Keratinocyte (primary cell): ENCODE data around the gene SLC9A8. TPM values are rescaled to one million over a fixed set of nuclear protein-coding genes. Genes with fewer than 3 reads are reported as not detected.

ENCODE experiments used
- DNase-seq: peaks from one replicate; pipeline ENCODE4 v3.0.0-alpha.2; 2011; ENCODE audit warnings: low read depth, missing footprints, low spot score
- FAIRE-seq: peaks from 2 replicates; lab custom pipeline; 2011; peaks lifted over from hg19 to GRCh38; lab: Jason Lieb, UNC
- H2AFZ ChIP-seq: 2 replicates; pipeline ENCODE4 v1.6.0; 2012; ENCODE audit warnings: low read length, control low read depth, inconsistent platforms; ENCODE audit not compliant: control insufficient read depth
- H3K27ac ChIP-seq: 2 replicates; pipeline ENCODE4 v1.5.1; 2011; ENCODE audit warnings: low read length; ENCODE audit not compliant: control insufficient read depth, insufficient read depth
- H3K27me3 ChIP-seq: 3 replicates; pipeline ENCODE4 v1.6.0; 2011; ENCODE audit warnings: low read length; ENCODE audit not compliant: control insufficient read depth, insufficient read depth; ENCODE audit errors: extremely low read depth
- H3K36me3 ChIP-seq, 2 experiments: 2 replicates in 1 of 2; 3 replicates in 1 of 2; pipeline ENCODE4 v1.5.1; 2011; ENCODE audit warnings: low read length in 2 of 2, mild to moderate bottlenecking in 1 of 2; ENCODE audit not compliant: control insufficient read depth in 2 of 2, insufficient read depth in 2 of 2; ENCODE audit errors: extremely low read depth in 1 of 2
- H3K4me1 ChIP-seq: 3 replicates; pipeline ENCODE4 v1.5.1; 2011; ENCODE audit warnings: low read length; ENCODE audit not compliant: control insufficient read depth, insufficient read depth; ENCODE audit errors: extremely low read depth
- H3K4me2 ChIP-seq: 3 replicates; pipeline ENCODE4 v1.6.0; 2011; ENCODE audit warnings: low read depth, low read length; ENCODE audit not compliant: control insufficient read depth, insufficient read depth; ENCODE audit errors: extremely low read depth
- H3K4me3 ChIP-seq, 3 experiments: fragments of 200-600 bp in 1 of 3; sonication (generic) in 1 of 3; 2 replicates in 2 of 3; 3 replicates in 1 of 3; pipeline ENCODE4 v1.5.1; 2011 to 2016; ENCODE audit warnings: low read length in 3 of 3, mild to moderate bottlenecking in 3 of 3, control low read depth in 2 of 3, inconsistent platforms in 1 of 3, low read depth in 1 of 3, mixed read lengths in 1 of 3, mixed run types in 1 of 3, moderate library complexity in 1 of 3; ENCODE audit not compliant: control insufficient read depth in 2 of 3, insufficient read depth in 2 of 3; ENCODE audit errors: extremely low read depth in 1 of 3
- H3K79me2 ChIP-seq: 2 replicates; pipeline ENCODE4 v1.6.0; 2012; ENCODE audit warnings: low read length; ENCODE audit not compliant: control insufficient read depth, insufficient read depth
- H3K9ac ChIP-seq: 3 replicates; pipeline ENCODE4 v1.6.0; 2011; ENCODE audit warnings: low read length; ENCODE audit not compliant: control insufficient read depth, insufficient read depth; ENCODE audit errors: extremely low read depth
- H3K9me1 ChIP-seq: 3 replicates; pipeline ENCODE4 v1.6.0; 2011; ENCODE audit warnings: low read length; ENCODE audit not compliant: control insufficient read depth, insufficient read depth; ENCODE audit errors: extremely low read depth
- H3K9me3 ChIP-seq: 2 replicates; pipeline ENCODE4 v1.5.1; 2012; ENCODE audit warnings: low read depth, low read length; ENCODE audit not compliant: control insufficient read depth
- H4K20me1 ChIP-seq: 3 replicates; pipeline ENCODE4 v1.6.0; 2011; ENCODE audit warnings: low read length; ENCODE audit not compliant: control insufficient read depth, insufficient read depth; ENCODE audit errors: extremely low read depth
- CTCF ChIP-seq, 3 experiments: IDR thresholded peaks in 1 of 3; conservative IDR thresholded peaks in 1 of 3; optimal IDR thresholded peaks in 1 of 3; 2 replicates in 2 of 3; 3 replicates in 1 of 3; pipeline versions ENCODE3 to v1.5.1; 2011; ENCODE audit warnings: low read length in 3 of 3, mild to moderate bottlenecking in 3 of 3, moderate library complexity in 2 of 3, control low read depth in 1 of 3, inconsistent platforms in 1 of 3; ENCODE audit not compliant: insufficient read depth in 2 of 3; ENCODE audit errors: extremely low read depth in 1 of 3
- EZH2 ChIP-seq: IDR thresholded peaks from one replicate; pipeline ENCODE4 v1.6.1; 2012; ENCODE audit warnings: inconsistent platforms, mild to moderate bottlenecking, low read length, moderate library complexity
- dilution Hi-C: fragments of 300-500 bp; cut with MboI; formaldehyde crosslinking; loops from one replicate; pipeline ENCODE4 v1.7.0; 2020; ENCODE audit warnings: low sequenced_read_pairs; ENCODE audit not compliant: extremely low pct_ligation_motif_present
- polyA plus RNA-seq, 5 experiments: library from polyadenylated mRNA; depleted of rRNA in 3 of 5; stranded (reverse) in 3 of 5; stranded (forward) in 1 of 5; unstranded in 1 of 5; fragments of >200 nt; gene quantifications; 1 replicate in 1 of 5; 2 replicates in 3 of 5; 3 replicates in 1 of 5; pipeline versions ENCODE4 v1.2.1 to v1.2.3, GENCODE V29; 2011 to 2012; ENCODE audit warnings: missing spikeins in 2 of 5, low read depth in 1 of 5, low replicate concordance in 1 of 5

SLC9A8 gene
- polyA plus RNA-seq, 1 donor (not counting 4 experiments of a cell fraction or from before 2014, with no cell fraction given): 1.9 TPM

GRCh38 chr20:49896204-49896603 is 83.6 kb downstream of the SLC9A8 start:
- Histone ChIP-seq H3K4me3 (no peak overlapping the region), H3K27me3 (no peaks in the 10 kb centered on the region), H3K4me1 (no peaks in the 10 kb centered on the region), H3K36me3 (no peaks in the 10 kb centered on the region), H3K9me3 (no peaks in the 10 kb centered on the region), H3K9ac (no peak overlapping the region), H4K20me1 (no peaks in the 10 kb centered on the region), H3K79me2 (no peaks in the 10 kb centered on the region), H3K27ac (no peak overlapping the region), H3K4me2 (no peak overlapping the region), H3K9me1 (no peaks in the 10 kb centered on the region), H2AFZ (no peak overlapping the region)
- no peak for DNase-seq
- no peak for FAIRE-seq
- TF ChIP-seq CTCF (optimal IDR thresholded peaks at IDR 0.05 in 1 of 3, IDR thresholded peaks at IDR 0.05 in 1 of 3, conservative IDR thresholded peaks at IDR 0.05 in 1 of 3; ENCODE audit: extremely low read depth in 1 of 3, insufficient read depth in 2 of 3, low read length in 3 of 3): no peak
- no peak for TF ChIP-seq EZH2
- dilution Hi-C loops: no loop called here

- Histone ChIP-seq H3K9me3 (no peaks in the 10 kb centered on the region), H4K20me1 (peaks cover 3% of the 10 kb centered on the region), H3K4me1 (no peaks in the 10 kb centered on the region), H3K9me1 (no peaks in the 10 kb centered on the region), H3K9ac (no peak overlapping the region), H3K36me3 (peaks cover under 1 to 6% of the 10 kb centered on the region in 2 experiments), H3K4me2 (no peak overlapping the region), H3K4me3 (no peak overlapping the region), H3K27me3 (no peaks in the 10 kb centered on the region), H3K79me2 (no peaks in the 10 kb centered on the region), H3K27ac (no peak overlapping the region), H2AFZ (no peak overlapping the region)
- FAIRE-seq: no peak
- no peak for DNase-seq
- no peak for TF ChIP-seq CTCF (optimal IDR thresholded peaks at IDR 0.05 in 1 of 3, IDR thresholded peaks at IDR 0.05 in 1 of 3, conservative IDR thresholded peaks at IDR 0.05 in 1 of 3; ENCODE audit: extremely low read depth in 1 of 3, insufficient read depth in 2 of 3, low read length in 3 of 3)
- no peak for TF ChIP-seq EZH2
- dilution Hi-C loops: no loop called here
Measured at GRCh38 chr20:49899541-49900383, 87.1 kb downstream of the SLC9A8 start.
